Measurements from ENCODE around the gene WDR89. TPM values are rescaled to one million over a fixed set of nuclear protein-coding genes. Genes with fewer than 3 reads are reported as not detected.
"Not testable (repeated sequence)": the region's sequence is repeated elsewhere in the genome, so short reads cannot be mapped to it uniquely, and the experiment has no call there.

Gene WDR89
- total RNA-seq, 4 donors from 2014 or later: 3.5 to 7.4 (median 5.8) TPM

DNA sequence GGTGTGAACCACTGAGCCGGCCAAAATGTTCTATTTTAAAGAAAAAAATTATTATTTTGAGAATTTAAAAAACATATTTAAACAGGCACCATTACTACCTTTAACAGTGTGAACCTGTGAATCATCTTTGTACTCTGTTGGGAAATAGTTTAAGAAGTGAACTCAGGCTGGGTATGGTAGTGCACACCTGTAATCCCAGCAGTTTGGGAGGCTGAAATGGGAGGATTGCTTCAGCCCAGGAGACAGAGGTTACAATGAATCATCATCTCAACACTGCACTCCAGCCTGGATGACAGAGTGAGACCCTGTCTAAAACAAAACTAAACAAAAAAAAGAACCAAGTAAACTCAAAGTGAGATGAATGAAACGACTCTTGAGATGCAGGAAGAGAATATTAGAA, 3.1 kb upstream of the WDR89 start:
- Histone ChIP-seq H3K9me3 (no peaks in the 10 kb centered on the region), H3K4me1 (peaks cover 5 to 22% (median 6%) of the 10 kb centered on the region in 3 donors), H3K27me3 (no peaks in the 10 kb centered on the region), H3K27ac (no peak overlapping the region), H3K36me3 (no peaks in the 10 kb centered on the region), H3K4me3 (no peak overlapping the region)
- TF ChIP-seq, protein P1, sequence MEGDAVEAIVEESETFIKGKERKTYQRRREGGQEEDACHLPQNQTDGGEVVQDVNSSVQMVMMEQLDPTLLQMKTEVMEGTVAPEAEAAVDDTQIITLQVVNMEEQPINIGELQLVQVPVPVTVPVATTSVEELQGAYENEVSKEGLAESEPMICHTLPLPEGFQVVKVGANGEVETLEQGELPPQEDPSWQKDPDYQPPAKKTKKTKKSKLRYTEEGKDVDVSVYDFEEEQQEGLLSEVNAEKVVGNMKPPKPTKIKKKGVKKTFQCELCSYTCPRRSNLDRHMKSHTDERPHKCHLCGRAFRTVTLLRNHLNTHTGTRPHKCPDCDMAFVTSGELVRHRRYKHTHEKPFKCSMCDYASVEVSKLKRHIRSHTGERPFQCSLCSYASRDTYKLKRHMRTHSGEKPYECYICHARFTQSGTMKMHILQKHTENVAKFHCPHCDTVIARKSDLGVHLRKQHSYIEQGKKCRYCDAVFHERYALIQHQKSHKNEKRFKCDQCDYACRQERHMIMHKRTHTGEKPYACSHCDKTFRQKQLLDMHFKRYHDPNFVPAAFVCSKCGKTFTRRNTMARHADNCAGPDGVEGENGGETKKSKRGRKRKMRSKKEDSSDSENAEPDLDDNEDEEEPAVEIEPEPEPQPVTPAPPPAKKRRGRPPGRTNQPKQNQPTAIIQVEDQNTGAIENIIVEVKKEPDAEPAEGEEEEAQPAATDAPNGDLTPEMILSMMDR (IDR thresholded peaks at IDR 0.05): no peak
- no peak for TF ChIP-seq POLR2A (IDR thresholded peaks at IDR 0.05)
- no peak for DNase-seq
- WGBS, 2 donors: 72 to 81% methylated on average over 2 of the region's 2 CpGs
- intact Hi-C loops (cut with DNase I): no loop called here

DNA sequence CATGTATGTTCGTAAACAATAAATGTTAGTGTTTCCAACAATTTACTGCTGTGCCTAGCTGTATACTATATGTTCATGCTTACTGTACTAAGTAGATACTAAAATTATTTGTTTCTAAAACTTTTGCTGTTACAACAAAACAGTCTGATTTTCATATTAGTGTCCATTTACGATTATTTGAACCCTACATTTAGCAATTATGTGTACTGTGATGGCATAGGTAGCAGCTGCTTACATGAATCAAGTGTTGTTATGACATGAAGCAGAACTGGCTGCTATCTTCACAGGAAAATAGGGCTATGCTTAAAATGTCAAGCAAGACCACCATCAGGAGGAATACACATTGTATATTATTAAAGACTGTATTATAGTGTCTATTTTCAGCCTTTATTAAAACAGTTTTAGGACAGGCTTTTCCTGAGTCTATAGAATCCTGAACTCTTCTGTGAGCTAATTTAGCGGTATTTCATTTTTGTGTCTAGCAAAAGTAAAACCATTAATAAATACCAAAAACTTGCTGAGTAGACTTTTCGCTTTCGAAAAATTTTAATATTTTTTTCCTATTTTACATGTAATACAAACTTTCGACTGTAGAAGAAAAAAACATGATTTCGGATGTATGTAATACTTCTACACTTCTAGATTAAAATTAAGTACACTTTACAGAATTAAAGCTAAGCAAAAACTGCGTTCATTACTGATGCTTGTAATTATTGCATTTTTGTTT, 1.1 kb upstream of the WDR89 start:
- 62% methylated on average over 8 of the region's 8 CpGs for whole genome bisulfite sequencing, 2 donors
- Histone ChIP-seq H3K27ac (peak overlapping the region; percentile 86 to 98 (median 93)), H3K9me3 (no peaks in the 10 kb centered on the region), H3K4me1 (peaks cover 5 to 39% (median 6%) of the 10 kb centered on the region in 3 donors), H3K4me3 (peak overlapping the region; percentile 45 to 87 (median 62)), H3K36me3 (no peaks in the 10 kb centered on the region), H3K27me3 (no peaks in the 10 kb centered on the region)
- no peak for DNase-seq
- TF ChIP-seq, protein P1 (IDR thresholded peaks at IDR 0.05): peak in 1 of 6 experiments; percentile 7
- no peak for TF ChIP-seq POLR2A (IDR thresholded peaks at IDR 0.05)
- intact Hi-C loops (cut with DNase I): no loop called here

DNA sequence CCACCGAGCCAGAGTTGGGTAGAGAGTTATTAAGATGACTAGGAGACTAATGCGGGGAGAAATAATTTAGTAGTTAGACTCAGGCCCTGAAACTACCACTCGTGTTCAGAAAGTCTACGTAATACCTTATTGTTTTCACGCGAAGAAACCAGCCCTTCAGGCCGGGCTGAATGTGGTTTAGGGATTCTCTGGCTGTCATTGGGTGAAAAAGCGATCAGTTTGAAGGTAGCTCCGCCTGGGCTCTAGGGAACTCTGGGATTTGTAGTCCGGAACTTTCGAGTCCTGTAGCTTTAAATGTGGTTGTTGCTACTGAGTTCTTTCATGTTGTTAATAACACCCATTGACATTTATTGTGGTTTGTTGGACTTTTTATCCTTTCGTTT, 549 bp upstream of the WDR89 start:
- no peaks in the 10 kb centered on the region for H3K9me3 ChIP-seq
- intact Hi-C loops (cut with DNase I): no loop called here
- TF ChIP-seq, protein P1 (IDR thresholded peaks at IDR 0.05): no peak
- peak in 2 of 4 donors; percentile 6 to 33 for TF ChIP-seq POLR2A (IDR thresholded peaks at IDR 0.05)
- 1 to 2% methylated on average over 9 to 12 of the region's 12 CpGs for WGBS, 2 donors
- no peaks in the 10 kb centered on the region for H3K36me3 ChIP-seq
- H3K4me1 ChIP-seq: peaks cover 5 to 39% (median 6%) of the 10 kb centered on the region in 3 donors
- peak overlapping the region; percentile 45 to 87 (median 62) for H3K4me3 ChIP-seq
- peak; percentile 39 for DNase-seq
- H3K27ac ChIP-seq: peak overlapping the region; percentile 86 to 98 (median 93)
- no peaks in the 10 kb centered on the region for H3K27me3 ChIP-seq

DNA sequence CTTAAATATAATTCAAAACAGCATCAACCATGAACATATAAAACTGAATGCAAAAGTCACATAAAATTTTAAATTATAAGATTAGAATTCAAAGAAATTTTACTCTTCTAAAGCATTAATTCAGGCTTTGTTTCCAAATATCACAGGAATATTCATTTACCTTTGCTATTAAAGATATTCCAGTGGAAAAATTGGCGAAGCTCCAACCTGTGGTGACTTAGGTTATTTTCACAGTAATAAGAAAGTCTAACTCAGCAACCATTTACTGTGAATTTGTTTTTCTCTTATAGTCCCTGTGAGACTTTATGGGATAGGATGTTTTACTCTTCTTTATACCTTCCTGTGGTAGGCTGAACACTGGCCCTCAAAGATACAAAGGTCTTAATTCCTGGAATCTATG, 3.2 kb downstream of the WDR89 start:
- Histone ChIP-seq H3K4me1 (peaks cover 5 to 39% (median 6%) of the 10 kb centered on the region in 3 donors), H3K36me3 (no peaks in the 10 kb centered on the region), H3K27me3 (no peaks in the 10 kb centered on the region), H3K4me3 (no peak overlapping the region), H3K9me3 (peaks cover 0 to 15% (median 11%) of the 10 kb centered on the region in 3 donors), H3K27ac (no peak overlapping the region)
- TF ChIP-seq, protein P1 (IDR thresholded peaks at IDR 0.05): no peak
- no peak for TF ChIP-seq POLR2A (IDR thresholded peaks at IDR 0.05)
- intact Hi-C loops (cut with DNase I): loop anchor here (10.0 kb wide), 1 partner anchor 126 kb away; no protein-coding TSS in a partner anchor
- WGBS, 2 donors: 86 to 93% methylated on average over 1 of the region's 1 CpG
- DNase-seq: no peak

DNA sequence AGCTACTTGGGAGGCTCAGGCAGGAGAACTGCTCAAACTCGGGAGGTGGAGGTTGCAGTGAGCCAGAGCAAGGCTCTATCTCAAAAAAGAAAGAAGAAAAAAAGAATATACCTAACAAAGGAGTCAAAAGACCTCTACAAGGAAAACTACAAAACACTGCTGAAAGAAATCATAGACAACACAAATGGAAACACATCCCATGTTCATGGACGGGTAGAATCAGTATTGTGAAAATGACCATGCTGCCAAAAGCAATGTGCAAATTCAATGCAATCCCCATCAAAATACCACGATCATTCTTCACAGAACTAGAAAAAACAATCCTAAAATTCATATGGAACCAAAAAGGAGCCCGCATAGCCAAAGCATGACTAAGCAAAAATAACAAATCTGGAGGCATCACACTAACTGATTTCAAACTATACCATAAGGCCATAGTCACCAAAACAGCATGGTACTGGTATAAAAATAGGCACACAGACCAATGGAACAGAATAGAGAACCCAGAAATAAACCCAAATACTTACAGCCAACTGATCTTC, 5.5 kb downstream of the WDR89 start:
- Histone ChIP-seq H3K9me3 (peaks cover 0 to 15% (median 11%) of the 10 kb centered on the region in 3 donors), H3K4me1 (peaks cover 0 to 29% (median 5%) of the 10 kb centered on the region in 3 donors)
- DNase-seq, H3K36me3 ChIP-seq, H3K27ac ChIP-seq, H3K4me3 ChIP-seq, H3K27me3 ChIP-seq: not testable (repeated sequence)
- intact Hi-C loops (cut with DNase I): loop anchor here (10.0 kb wide), 1 partner anchor 129 kb away; no protein-coding TSS in a partner anchor
- 88 to 95% methylated on average over 4 of the region's 4 CpGs for WGBS, 2 donors
